ENCODE results near the gene MAST4. TPM values are rescaled to one million over a fixed set of nuclear protein-coding genes. Genes with fewer than 3 reads are reported as not detected.

MAST4 gene
- total and polyA plus RNA-seq, 2 donors (not counting 1 experiment from before 2014, with no cell fraction given): 2.5 to 57.1 TPM

GRCh38 chr5:67206929-67207328, 610.7 kb downstream of the MAST4 start:
- Histone ChIP-seq H3K36me3 (replicated peaks in 1 of 2; ENCODE audit: control extremely low read depth in 1 of 2, control insufficient read depth in 1 of 2, extremely low read depth in 1 of 2, insufficient read depth in 2 of 2, low read length in 1 of 2) (no peaks in the 10 kb centered on the region), H3K27me3 (replicated peaks in 1 of 4; ENCODE audit: control extremely low read depth in 1 of 4, control insufficient read depth in 3 of 4, insufficient read depth in 4 of 4, low read length in 3 of 4) (no peaks in the 10 kb centered on the region), H4K20me1 (ENCODE audit: control insufficient read depth, insufficient read depth, low read length, poor library complexity, severe bottlenecking) (no peaks in the 10 kb centered on the region), H3K9me3 (ENCODE audit: control extremely low read depth in 1 of 3, control insufficient read depth in 2 of 3, insufficient read depth in 1 of 3, low read length in 2 of 3) (peaks cover 0 to 15% (median 7%) of the 10 kb centered on the region in 3 donors), H3K4me1 (ENCODE audit: control insufficient read depth in 2 of 2, insufficient read depth in 2 of 2, low read length in 2 of 2) (peaks cover 74 to 75% of the 10 kb centered on the region in 2 donors), H3K27ac (ENCODE audit: low read length in 2 of 2) (peak overlapping the region; percentile 86 to 88), H3K4me2 (replicated peaks; ENCODE audit: low read depth, low read length, poor library complexity, severe bottlenecking) (peak overlapping the region; percentile 69), H3K9ac (ENCODE audit: low read length) (peak overlapping the region; percentile 40), H2AFZ (ENCODE audit: insufficient read depth, low read depth, low read length, poor library complexity, severe bottlenecking) (peak overlapping the region; percentile 4), H3K4me3 (ENCODE audit: control extremely low read depth in 1 of 5, extremely low read depth in 1 of 5, insufficient read depth in 1 of 5, low read depth in 2 of 5, low read length in 4 of 5) (peak overlapping the region in 2 of 5 experiments; percentile 42 to 47), H3K79me2 (ENCODE audit: control insufficient read depth, insufficient read depth, low read length) (peaks cover 55% of the 10 kb centered on the region)
- intact Hi-C loops (cut with micrococcal nuclease): loop anchor here (1.0 to 5.0 kb wide), 6 partner anchors 8 to 1280 kb away; partner anchors contain the start of gene ERBIN
- TF ChIP-seq EZH2 (IDR thresholded peaks at IDR 0.05; ENCODE audit: borderline replicate concordance, insufficient read depth, low read depth, low read length, poor library complexity, severe bottlenecking): no peak
- TF ChIP-seq, protein P1, sequence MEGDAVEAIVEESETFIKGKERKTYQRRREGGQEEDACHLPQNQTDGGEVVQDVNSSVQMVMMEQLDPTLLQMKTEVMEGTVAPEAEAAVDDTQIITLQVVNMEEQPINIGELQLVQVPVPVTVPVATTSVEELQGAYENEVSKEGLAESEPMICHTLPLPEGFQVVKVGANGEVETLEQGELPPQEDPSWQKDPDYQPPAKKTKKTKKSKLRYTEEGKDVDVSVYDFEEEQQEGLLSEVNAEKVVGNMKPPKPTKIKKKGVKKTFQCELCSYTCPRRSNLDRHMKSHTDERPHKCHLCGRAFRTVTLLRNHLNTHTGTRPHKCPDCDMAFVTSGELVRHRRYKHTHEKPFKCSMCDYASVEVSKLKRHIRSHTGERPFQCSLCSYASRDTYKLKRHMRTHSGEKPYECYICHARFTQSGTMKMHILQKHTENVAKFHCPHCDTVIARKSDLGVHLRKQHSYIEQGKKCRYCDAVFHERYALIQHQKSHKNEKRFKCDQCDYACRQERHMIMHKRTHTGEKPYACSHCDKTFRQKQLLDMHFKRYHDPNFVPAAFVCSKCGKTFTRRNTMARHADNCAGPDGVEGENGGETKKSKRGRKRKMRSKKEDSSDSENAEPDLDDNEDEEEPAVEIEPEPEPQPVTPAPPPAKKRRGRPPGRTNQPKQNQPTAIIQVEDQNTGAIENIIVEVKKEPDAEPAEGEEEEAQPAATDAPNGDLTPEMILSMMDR (IDR thresholded peaks at IDR 0.05): no peak
- POLR2A ChIA-PET: interaction anchor here (0.6 to 3.0 kb wide), 10 partner anchors 8 to 50 kb away, joined by 3 to 19 read pairs (median 4); partner anchors contain the start of gene CD180
- WGBS (ENCODE audit: insufficient coverage): 0% methylated on average over 3 of the region's 4 CpGs
- H3K9me3 Mint-ChIP-seq (ENCODE audit: insufficient read depth): peaks cover 3% of the 10 kb centered on the region
- H3K27ac Mint-ChIP-seq: peak overlapping the region; percentile 92
- peak; percentile 86 for DNase-seq
- peak overlapping the region; percentile 66 for H3K4me3 Mint-ChIP-seq
- peaks cover 78% of the 10 kb centered on the region for H3K4me1 Mint-ChIP-seq
- no peaks in the 10 kb centered on the region for H3K27me3 Mint-ChIP-seq
- ATAC-seq (ENCODE audit: low read depth): peak; percentile 79
- CTCF ChIA-PET: interaction anchor here (0.7 to 13.8 kb wide), 16 partner anchors 9 to 1213 kb away, joined by 3 to 582 read pairs (median 4); partner anchors contain the start of gene CD180

GRCh38 chr5:67208403-67208802, 612.2 kb downstream of the MAST4 start:
- 100% methylated on average over 1 of the region's 3 CpGs for WGBS (ENCODE audit: insufficient coverage)

More at GRCh38 chr5:67208403-67208802, 612.2 kb downstream of the MAST4 start:
- H3K4me2 ChIP-seq (replicated peaks; ENCODE audit: low read depth, low read length, poor library complexity, severe bottlenecking): peak overlapping the region; percentile 69
- H4K20me1 ChIP-seq (ENCODE audit: control insufficient read depth, insufficient read depth, low read length, poor library complexity, severe bottlenecking): no peaks in the 10 kb centered on the region
- H3K9me3 Mint-ChIP-seq (ENCODE audit: insufficient read depth): no peaks in the 10 kb centered on the region
- ChIA-PET POLR2A (interaction anchor here (1.6 to 2.6 kb wide), 3 partner anchors 12 to 42 kb away, joined by 3 to 16 read pairs (median 14); partner anchors contain the start of gene CD180), CTCF (interaction anchor here (0.8 to 13.8 kb wide), 18 partner anchors 8 to 1044 kb away, joined by 3 to 582 read pairs (median 6); partner anchors contain the start of genes CD180 and PIK3R1)
- no peaks in the 10 kb centered on the region for H3K27me3 ChIP-seq (replicated peaks in 1 of 4; ENCODE audit: control extremely low read depth in 1 of 4, control insufficient read depth in 3 of 4, insufficient read depth in 4 of 4, low read length in 3 of 4)
- DNase-seq (no peak), ATAC-seq (ENCODE audit: low read depth) (no peak)
- peaks cover 60% of the 10 kb centered on the region in 2 donors for H3K4me1 ChIP-seq (ENCODE audit: control insufficient read depth in 2 of 2, insufficient read depth in 2 of 2, low read length in 2 of 2)
- H3K79me2 ChIP-seq (ENCODE audit: control insufficient read depth, insufficient read depth, low read length): peaks cover 46% of the 10 kb centered on the region
- no peak overlapping the region for H3K4me3 Mint-ChIP-seq
- no peaks in the 10 kb centered on the region for H3K36me3 ChIP-seq (replicated peaks in 1 of 2; ENCODE audit: control extremely low read depth in 1 of 2, control insufficient read depth in 1 of 2, extremely low read depth in 1 of 2, insufficient read depth in 2 of 2, low read length in 1 of 2)
- peak overlapping the region; percentile 43 for H2AFZ ChIP-seq (ENCODE audit: insufficient read depth, low read depth, low read length, poor library complexity, severe bottlenecking)
- H3K4me3 ChIP-seq (ENCODE audit: control extremely low read depth in 1 of 5, extremely low read depth in 1 of 5, insufficient read depth in 1 of 5, low read depth in 2 of 5, low read length in 4 of 5): no peak overlapping the region
- H3K27me3 Mint-ChIP-seq: no peaks in the 10 kb centered on the region
- intact Hi-C loops (cut with micrococcal nuclease): loop anchor here (2.0 to 5.0 kb wide), 5 partner anchors 14 to 1281 kb away; partner anchors contain the start of gene ERBIN
- no peak overlapping the region for H3K9ac ChIP-seq (ENCODE audit: low read length)
- peak overlapping the region; percentile 72 for H3K27ac Mint-ChIP-seq
- peaks cover 0 to 9% (median 4%) of the 10 kb centered on the region in 3 donors for H3K9me3 ChIP-seq (ENCODE audit: control extremely low read depth in 1 of 3, control insufficient read depth in 2 of 3, insufficient read depth in 1 of 3, low read length in 2 of 3)
- peaks cover 63% of the 10 kb centered on the region for H3K4me1 Mint-ChIP-seq
- peak overlapping the region; percentile 86 to 88 for H3K27ac ChIP-seq (ENCODE audit: low read length in 2 of 2)
- TF ChIP-seq, protein P1 (IDR thresholded peaks at IDR 0.05): no peak
- TF ChIP-seq EZH2 (IDR thresholded peaks at IDR 0.05; ENCODE audit: borderline replicate concordance, insufficient read depth, low read depth, low read length, poor library complexity, severe bottlenecking): no peak

Measured in B cell (primary cell).